ENCODE results near the gene PCGF3.
"Not testable (repeated sequence)": the region's sequence is repeated elsewhere in the genome, so short reads cannot be mapped to it uniquely, and the experiment has no call there.

PCGF3 gene

DNA sequence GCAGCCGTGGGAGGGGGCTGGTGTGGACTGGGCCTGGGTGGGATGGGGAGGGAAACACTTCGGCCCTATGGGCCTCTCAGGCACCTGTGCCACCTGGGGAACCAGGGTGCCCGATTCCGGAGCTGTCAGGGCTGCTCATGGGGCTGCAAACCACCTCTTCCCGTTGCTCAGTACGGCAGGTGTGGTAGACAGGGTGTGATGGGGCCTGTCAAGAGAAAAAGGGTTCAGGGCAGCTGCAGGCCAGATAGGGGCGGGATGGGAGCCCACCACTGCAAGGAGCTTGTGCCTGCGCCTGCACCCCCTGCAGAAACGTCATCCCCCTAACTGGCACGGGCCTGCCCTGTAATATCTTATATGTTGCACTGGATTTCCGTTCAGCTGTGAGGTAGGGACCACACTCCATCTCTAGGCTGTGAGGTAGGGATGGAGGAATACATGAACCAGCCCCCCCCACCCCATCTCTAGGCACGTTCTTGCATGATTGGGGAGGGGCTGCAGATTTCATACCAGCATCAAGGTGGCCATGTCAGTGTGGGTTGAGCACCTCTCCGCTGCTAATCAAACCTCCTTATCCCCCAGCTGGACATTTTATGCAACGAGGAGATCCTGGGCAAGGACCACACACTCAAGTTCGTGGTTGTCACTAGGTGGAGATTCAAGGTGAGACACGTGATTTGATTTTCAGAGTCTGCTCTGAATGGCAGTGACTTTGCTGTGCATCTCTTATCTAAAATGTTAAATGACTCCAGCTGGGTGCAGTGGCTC is 59.0 kb downstream of the PCGF3 start:
- DNase-seq (ENCODE audit: low read depth), result no peak

DNA sequence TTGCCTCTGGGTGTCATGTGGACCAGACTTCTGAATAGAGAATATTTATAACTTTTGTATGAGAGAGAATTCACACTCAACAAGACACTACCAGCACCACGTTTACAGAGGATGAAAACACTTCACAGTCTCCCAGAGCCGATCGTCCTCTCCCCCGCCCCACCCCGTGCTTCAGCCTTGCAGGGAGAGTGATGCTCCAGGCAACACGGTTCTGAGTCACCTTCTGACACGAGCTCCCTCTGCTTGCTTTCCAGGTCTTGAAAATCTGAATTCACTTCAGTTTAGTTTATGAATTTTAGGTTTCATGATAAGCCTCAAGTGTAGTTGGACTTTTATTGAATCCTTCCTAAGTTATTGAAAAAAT is 60.5 kb downstream of the PCGF3 start:
- DNase-seq (ENCODE audit: low read depth), result no peak

DNA sequence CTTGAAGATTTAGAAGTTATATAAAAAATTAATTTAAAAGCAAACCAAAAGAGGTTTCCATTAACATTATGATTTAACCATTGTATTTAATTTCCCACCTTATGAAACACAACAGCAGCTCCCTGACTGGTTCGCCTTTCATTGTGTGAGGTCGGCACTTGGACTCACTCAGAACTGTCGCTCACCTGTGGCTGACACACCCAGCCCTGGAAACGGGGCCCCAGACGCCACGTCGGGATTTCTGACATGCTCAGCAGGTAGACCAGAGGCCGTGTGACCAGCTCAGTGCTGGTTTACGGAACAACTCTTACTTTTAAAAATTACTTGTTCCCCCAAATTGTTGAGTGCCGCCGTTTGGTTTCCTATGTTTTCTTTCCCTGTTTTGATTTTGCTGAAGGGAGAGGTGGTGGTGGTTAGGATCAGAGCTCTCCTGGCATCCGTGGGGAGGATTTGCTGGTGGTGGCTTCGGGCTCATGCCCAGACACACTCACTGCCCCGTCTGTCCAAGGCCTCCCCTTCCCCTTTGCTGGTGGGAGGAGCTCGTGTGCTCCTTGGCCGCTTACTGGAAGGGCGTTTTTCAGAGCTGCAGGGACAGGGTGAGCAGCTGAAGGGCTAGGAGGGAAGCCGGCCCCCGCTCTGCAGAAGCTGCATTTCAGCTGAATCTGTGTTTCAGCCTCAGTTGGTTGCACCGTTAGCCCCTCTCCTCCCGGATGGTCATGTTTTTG is 61.1 kb downstream of the PCGF3 start:
- no peak for DNase-seq (ENCODE audit: low read depth)

DNA sequence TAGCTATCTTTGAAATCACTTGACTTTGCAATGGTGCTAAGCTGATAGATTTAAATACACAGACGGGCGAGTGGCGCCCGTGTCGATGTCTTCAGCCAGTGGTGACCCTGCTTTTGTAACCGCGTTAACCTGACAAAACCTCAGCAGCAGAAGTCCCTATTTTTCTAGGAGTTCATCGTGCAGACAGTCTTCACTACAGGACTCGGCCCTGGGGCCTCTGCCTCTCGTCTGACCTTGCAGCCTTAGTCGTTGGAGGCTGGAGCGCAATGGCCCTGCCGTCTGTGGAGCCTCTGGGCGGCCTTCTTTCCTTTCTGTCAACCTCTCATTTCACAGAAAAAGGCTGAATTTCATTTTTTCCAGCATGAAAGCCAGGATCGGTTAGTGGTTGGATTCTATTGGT is 62.4 kb downstream of the PCGF3 start:
- no peak for DNase-seq (ENCODE audit: low read depth)

DNA sequence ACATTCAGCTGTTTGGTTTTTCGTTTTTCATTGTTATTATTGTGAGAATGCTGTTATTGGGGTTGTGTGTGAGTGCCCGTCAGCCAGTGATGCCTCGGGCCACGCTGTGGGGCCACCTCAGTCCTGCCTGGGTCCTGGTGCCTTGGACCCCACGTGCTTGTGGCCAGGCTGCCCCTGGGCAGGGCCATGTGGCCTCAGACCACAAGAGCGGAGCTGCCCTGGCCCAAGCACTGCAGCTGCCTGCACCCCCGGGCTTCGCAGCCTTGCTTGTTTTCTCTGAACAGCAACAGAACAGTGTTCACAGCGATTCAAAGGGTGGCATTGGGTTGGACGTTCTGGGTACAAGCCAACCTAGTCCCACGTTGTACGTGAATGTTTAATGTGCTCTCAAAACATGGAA is 63.4 kb downstream of the PCGF3 start:
- DNase-seq (ENCODE audit: low read depth), result no peak

DNA sequence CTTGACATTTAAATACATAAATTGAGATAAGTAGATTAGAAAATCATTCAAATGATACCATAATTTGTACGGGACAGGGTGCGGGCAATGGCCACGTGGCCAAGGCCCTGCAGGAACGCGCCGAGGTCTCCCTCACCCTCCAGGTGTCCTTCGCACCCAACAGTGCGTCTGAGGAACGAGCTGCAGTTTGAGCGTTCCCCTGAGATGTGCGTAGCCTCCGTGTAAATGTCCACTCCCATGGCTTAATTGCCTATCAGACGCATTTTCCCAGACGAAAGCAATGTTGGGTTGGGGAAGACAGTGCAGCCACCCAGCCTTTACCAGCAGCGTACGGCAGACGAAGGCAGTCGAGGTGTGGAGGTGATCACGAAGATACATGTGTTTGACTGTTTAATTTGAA is 63.9 kb downstream of the PCGF3 start:
- DNase-seq (ENCODE audit: low read depth), result no peak

DNA sequence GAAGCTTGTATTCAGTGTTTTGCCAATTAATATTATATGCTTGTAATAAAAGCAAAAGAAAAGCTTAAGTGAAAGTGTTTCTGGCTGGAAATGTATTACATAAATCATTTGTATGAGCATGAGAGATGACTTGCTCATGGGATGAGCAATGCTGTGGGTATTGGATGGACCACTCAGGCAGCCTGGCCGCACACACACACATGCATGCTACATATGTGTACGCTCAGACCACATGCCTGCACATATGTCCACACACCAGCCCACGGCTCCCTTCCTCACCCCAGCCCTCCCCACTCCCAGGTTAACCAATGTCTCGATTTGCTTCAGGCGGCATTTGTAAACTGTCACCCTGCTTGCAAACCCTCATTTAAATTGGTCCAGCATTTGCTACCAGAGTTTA is 64.4 kb downstream of the PCGF3 start:
- no peak for DNase-seq (ENCODE audit: low read depth)

DNA sequence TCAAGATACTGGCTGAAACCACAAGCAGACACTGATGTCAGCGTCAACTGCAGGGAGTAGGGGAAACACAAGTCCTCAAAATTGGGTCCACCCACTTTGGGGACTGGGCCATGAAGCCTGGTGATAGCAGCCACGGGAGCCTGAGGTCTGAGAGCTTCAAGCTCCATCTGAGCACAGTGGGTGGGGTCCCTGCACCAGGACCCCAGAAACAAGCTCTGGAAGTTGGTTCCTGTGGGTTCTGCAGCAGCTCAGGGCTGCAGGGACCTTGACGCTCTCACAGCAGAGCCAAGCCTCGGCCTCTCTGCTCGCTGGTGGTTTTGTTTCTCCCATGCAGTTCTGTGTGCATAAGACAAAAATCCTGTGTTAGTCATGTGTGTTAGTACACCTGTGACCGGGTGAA is 65.8 kb downstream of the PCGF3 start:
- no peak for DNase-seq (ENCODE audit: low read depth)

DNA sequence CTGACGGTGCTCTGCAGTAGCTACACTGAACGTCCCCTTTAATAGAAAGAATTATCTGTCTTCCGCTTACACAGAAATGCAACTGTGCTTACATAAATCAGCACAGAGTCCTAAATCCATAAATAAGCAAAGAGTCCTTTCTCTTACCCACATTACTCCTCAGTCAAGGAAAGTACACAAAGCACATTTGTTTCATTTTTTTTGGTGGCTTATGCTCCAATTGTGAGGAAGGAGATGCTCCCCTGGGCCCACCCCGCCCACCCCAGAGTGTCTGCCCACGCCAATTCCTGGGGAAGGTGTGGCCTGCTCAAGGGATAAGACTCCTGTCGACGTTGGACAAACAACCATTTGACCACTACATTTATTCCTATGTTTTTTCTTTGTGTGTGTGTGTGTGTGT is 66.5 kb downstream of the PCGF3 start:
- no peak for DNase-seq (ENCODE audit: low read depth)

DNA sequence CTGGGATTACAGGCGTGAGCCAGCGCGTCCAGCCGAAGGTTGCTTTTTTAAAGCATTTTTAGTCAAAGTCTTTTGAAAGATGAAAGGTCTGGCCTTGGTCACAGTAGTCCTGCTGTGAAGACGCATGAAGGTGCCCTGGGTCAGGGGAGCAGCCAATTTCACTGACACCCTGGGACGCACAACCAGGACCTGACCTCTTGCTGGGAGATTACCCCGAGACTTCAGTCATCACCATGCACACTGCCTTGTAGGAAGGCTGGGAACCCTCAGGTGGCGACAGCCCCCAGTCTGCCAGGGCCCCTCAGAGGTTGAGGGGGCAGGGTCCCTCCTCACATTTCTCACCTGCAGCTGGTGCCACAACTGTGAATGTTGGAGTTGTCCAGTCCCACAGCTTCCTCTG is 67.1 kb downstream of the PCGF3 start:
- no peak for DNase-seq (ENCODE audit: low read depth)

DNA sequence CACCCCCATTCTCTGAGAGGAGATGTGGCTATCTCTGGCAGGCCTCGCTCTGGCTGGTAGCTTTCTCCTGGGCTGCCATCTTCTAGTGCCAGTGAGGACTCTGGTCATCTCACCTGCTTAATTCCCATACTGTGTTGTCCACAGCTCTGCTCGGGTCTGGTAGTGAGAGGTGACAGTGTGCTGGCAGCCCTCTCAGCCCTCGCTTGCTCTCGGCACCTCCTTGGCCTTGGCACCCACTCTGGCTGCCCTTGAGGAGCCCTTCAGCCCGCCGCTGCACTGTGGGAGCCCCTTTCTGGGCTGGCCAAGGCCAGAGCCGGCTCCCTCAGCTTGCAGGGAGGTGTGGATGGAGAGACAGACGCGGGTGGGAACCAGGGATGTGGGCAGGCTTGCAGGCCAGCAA is 67.6 kb downstream of the PCGF3 start:
- no peak for DNase-seq (ENCODE audit: low read depth)

DNA sequence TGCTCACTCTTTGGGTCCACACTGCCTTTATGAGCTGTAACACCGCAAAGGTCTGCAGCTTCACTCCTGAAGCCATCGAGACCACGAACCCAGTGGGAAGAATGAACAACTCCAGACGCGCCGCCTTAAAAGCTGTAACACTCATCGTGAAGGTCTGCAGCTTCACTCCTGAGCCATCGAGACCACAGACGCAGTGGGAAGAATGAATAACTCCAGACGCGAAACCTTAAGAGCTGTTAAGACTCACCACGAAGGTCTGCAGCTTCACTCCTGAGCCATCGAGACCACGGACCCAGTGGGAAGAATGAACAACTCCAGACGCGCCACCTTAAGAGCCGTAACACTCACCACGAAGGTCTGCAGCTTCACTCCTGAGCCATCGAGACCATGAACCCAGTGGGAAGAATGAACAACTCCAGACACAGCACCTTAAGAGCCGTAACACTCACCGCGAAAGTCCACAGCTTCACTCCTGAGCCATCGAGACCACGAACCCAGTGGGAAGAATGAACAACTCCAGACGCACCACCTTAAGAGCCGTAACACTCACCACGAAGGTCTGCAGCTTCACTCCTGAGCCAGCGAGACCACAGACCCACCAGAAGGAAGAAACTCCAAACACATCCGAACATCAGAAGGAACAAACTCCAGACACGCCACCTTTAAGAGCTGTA is 68.9 kb downstream of the PCGF3 start:
- not testable (repeated sequence) for DNase-seq (ENCODE audit: low read depth)

DNA sequence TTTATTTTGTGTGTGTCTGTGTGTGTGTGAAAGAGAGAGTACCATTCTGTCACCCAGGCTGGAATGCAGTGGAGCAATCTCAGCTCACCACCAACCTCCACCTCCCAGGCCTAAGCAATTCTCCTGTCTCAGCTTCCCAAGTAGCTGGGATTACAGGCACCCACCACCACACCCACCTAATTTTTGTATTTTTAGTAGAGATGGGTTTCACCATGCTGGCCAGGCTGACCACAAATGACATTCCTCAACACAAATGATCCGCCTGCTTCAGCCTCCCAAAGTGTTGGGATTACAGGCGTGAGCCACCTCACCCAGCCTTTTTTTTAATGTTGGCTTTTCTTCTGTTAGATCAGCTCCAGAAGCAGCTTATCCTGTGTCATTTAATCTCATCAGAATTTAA is 69.9 kb downstream of the PCGF3 start:
- DNase-seq (ENCODE audit: low read depth), result not testable (repeated sequence)

DNA sequence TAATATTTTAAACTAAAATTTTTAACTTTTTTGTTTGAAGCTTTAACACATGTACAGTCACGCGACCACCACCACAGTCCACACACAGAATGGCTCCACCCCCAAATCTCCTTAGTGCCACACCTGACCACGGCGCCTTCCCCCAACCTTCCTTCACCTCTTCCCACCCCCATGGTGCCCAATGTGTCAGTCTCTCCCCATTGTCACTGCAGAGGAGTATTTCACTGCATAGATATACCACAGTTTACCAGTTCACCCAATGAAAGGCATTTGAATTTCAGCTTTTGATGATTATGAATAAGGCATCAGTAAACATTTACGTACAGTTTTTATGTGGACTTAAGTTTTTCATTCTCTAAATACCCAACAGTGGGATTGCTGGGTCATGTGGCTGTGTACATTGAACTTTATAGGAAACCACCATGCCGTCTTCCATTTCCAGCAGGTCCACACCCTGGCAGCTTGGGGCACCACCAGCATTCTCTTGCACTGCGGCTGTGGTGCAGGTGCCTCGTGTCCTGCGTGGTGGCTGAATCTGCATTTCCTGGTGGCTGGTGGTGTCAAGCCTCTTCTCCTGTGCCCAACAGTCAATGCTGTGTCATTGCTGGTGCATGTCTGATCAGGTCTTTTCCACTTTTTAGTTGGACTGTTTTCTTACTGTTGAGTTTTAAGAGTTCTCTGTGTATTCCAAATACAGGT is 71.3 kb downstream of the PCGF3 start:
- DNase-seq (ENCODE audit: low read depth), result no peak

DNA sequence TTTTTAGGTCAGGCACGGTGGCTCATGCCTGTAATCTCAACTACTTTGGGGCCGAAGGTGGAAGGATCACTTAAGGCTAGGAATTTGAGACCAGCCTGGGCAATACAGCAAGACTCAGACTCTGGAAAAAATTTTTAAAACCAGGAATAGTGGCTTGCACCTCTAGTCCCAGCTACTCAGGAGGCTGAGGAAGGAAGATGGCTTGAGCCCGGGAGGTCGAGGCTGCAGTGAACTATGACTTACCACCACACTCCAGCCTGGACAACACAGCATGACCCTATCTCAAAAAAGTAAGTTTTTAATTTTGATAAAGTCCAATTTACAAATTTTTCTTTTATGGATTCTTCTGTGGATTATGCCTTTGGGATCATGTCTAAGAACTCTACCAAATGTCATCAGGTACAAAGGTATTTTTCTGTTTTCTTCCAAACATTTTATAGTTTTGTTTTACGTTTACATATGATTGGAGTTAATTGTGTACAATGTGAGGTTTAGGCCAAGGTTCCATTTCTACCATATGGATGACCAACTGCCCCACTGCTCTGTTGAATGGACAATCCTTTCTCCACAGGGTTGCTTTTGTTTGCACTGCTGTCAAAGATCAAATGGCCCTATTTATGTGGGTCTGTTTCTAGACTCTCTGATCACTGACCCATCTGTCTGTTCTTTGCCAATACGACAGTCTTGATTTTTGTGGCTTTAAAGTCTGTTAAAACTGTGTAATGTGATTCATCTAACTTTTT is 72.1 kb downstream of the PCGF3 start:
- DNase-seq (ENCODE audit: low read depth), result no peak

DNA sequence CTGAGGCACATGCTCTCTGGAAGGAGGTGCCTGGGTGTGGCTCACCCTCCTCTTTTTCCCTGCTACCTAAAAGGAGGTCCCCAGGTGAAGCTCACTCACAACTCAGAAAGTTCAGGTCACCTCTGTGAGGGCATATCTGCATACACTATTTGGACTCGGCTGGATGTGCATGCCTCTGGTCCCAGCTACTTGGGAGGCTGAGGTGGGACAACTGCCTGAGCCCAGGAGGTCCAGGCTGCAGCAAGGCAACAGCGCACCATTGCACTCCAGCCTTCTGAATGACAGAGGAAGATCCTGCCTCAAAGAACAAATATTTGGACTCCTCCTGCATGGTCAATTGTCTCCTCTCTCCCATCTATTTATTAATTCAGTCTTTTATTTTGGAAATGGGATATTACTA is 73.9 kb downstream of the PCGF3 start:
- no peak for DNase-seq (ENCODE audit: low read depth)

DNA sequence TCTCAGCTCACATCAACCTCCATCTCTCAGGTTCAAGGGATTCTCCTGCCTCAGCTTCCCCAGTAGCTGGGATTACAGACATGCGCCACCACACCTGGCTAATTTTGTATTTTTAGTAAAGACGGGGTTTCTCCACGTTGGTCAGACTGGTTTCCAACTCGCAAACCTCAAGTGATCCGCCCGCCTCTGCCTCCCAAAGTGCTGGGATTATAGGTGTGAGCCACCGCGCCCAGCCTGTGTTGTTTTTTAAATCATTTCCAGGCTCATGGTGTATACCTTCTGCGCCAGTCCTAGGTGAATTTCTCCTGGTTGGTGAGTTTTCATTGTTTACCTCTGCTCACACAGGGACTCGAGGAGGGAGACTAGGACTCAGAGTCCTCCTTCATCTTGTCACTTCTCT is 74.6 kb downstream of the PCGF3 start:
- not testable (repeated sequence) for DNase-seq (ENCODE audit: low read depth)

DNA sequence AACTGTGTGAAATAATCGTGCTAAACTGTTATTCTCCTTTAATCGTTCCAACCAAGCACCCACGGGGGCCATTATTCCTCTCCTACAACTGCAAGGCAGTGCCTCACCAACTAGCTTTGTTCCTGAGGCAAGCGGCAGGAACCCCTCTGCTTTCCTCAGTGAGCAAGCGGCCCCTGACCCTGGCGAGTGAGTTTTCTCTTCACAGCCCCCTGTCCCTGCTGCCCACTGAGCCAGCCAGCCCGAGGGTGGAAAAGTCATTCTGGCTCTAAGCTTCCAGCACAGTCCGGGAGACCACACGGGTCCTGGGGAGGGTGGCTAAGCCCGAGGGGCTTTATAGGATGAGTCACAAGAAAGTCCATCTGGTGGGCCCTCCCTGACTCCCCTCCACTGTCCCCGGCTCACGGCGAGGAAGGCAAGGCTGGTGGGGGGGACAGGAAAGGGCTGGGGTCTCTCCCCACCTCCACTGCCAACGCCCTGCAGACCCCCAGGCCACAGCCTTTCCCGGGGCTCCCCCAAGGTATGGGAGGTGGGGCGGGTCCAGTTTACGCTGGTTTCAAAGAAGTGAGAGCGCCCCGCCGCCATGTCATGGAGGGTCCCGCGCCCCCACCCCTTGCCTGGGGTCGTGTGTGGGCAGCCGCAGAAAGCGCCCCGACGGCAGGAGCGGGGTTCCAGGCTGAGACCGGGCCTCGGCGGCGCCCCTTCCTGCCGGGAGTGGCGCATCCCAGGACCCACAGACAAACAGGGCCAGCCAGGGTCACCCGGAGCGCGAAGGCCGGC is 75.3 kb downstream of the PCGF3 start:
- no peak for DNase-seq (ENCODE audit: low read depth)

DNA sequence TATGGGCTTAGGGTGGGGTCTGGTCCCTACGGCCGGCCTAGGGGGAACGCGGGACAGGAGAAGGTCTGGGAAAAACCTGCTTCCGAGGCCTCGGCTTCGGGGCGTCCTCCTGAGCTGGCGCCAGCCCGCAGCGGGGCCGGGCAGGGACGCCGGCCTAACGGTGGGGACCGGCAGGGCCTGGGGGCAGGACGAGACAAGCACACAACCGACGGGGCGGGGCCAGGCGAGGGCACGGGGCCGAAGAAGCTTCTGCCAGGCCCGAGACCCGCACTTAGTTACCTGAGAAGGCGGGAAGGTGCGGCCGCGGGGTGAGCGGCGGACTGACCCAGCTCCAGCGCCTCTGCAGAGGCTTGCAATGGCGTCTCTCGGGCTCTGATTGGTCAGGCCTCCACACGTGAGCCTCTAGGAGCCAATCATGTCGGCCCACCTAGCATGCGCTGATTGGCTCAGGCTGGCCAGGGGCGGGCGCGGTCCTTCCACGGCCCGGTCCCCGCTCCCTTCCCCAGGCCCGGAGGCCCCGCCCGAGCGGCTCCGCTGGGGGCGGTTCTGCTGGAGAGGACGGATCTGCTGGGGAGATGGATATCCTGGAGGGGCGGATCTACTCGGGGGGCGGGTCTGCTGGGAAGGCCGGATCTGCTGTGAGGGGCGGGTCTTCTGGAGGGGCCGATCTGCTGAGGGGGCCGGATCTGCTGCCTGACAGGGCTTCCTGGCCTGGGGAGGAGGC is 76.0 kb downstream of the PCGF3 start:
- peak; percentile 93 for DNase-seq (ENCODE audit: low read depth)

All from HS-27A (cell line).